MM.1S (cell line): Measurements from ENCODE around the gene OPRL1.

Source experiments
- EZH2 ChIP-seq: fragments of 300-600 bp; sonication (generic); optimal IDR thresholded peaks from 2 replicates; pipeline ENCODE3; 2017; ENCODE audit warnings: low read depth, mild to moderate bottlenecking, antibody characterized with exemption, low read length, mixed read lengths
- TF ChIP-seq, protein P1 (sequence below): fragments of 300-600 bp; sonication (generic); IDR thresholded peaks from 2 replicates; pipeline ENCODE4 v1.5.1; 2016; ENCODE audit warnings: antibody characterized with exemption, low read length, mixed read lengths

DNA sequence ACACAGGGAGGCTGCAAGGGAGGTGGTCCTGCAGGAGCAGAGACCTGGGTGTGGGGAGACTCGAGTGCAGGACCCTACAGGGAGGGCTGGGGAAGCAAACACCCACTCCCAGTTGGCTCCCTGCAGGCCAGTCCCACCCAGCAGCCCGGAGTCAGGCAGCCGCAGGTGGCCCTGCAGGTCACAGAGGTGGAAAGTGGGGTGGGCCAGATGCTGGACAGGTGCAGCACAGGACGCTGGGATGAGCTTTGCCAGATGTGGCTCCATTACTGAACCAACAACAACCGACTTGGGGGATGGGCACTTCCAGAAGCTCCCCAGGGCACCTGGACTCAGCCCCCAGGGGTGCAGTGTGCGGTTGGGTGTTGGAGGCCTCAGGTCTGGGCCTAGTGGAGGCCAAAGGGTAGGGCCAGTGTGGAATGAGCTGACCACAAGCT, 57.7 kb downstream of the OPRL1 start:
- TF ChIP-seq, protein P1, sequence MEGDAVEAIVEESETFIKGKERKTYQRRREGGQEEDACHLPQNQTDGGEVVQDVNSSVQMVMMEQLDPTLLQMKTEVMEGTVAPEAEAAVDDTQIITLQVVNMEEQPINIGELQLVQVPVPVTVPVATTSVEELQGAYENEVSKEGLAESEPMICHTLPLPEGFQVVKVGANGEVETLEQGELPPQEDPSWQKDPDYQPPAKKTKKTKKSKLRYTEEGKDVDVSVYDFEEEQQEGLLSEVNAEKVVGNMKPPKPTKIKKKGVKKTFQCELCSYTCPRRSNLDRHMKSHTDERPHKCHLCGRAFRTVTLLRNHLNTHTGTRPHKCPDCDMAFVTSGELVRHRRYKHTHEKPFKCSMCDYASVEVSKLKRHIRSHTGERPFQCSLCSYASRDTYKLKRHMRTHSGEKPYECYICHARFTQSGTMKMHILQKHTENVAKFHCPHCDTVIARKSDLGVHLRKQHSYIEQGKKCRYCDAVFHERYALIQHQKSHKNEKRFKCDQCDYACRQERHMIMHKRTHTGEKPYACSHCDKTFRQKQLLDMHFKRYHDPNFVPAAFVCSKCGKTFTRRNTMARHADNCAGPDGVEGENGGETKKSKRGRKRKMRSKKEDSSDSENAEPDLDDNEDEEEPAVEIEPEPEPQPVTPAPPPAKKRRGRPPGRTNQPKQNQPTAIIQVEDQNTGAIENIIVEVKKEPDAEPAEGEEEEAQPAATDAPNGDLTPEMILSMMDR = no peak
- TF ChIP-seq EZH2 = no peak
